Medulla oblongata (tissue), 1 donor: ENCODE data around the gene ICAM3.

Experiments used
- DNase-seq: peaks from one replicate; pipeline ENCODE4 v3.0.0-alpha.2; 2015; ENCODE audit errors: extremely low spot score

The ICAM3 gene

GRCh38 chr19:10318807-10319682 is 20.4 kb downstream of the ICAM3 start:
- no peak for DNase-seq

GRCh38 chr19:10317857-10318462 is 21.5 kb downstream of the ICAM3 start:
- no peak for DNase-seq

GRCh38 chr19:10317045-10317856 is 22.2 kb downstream of the ICAM3 start:
- DNase-seq, result no peak

- DNase-seq, result no peak
Observed at GRCh38 chr19:10316229-10317044, 23.0 kb downstream of the ICAM3 start.

- DNase-seq, result peak; percentile 85
Observed at GRCh38 chr19:10315335-10316214, 23.8 kb downstream of the ICAM3 start, which contains the start of gene FDX2. Gene FDX2 (minus strand): TSS chr19:10316015. CDS start chr19:10315996, 19 bp downstream.

GRCh38 chr19:10309423-10309822 is 30.0 kb downstream of the ICAM3 start, which contains the start of gene ZGLP1:
Gene ZGLP1 (minus strand): TSS chr19:10309815.
- DNase-seq, result no peak

- no peak for DNase-seq
Observed at GRCh38 chr19:10306327-10306726, 33.1 kb downstream of the ICAM3 start.

GRCh38 chr19:10305139-10305806 is 34.2 kb downstream of the ICAM3 start:
- peak; percentile 56 for DNase-seq

- no peak for DNase-seq
Observed at GRCh38 chr19:10299545-10300458, 39.6 kb downstream of the ICAM3 start.

GRCh38 chr19:10295847-10296591 is 43.4 kb downstream of the ICAM3 start:
- no peak for DNase-seq

- DNase-seq, result no peak
Observed at GRCh38 chr19:10295305-10295846, 44.0 kb downstream of the ICAM3 start.

- no peak for DNase-seq
Observed at GRCh38 chr19:10294368-10294697, 45.1 kb downstream of the ICAM3 start.

GRCh38 chr19:10293637-10294367 is 45.6 kb downstream of the ICAM3 start:
- no peak for DNase-seq

- DNase-seq, result no peak
Observed at GRCh38 chr19:10292789-10293636, 46.4 kb downstream of the ICAM3 start.

- no peak for DNase-seq
Observed at GRCh38 chr19:10292206-10292788, 47.1 kb downstream of the ICAM3 start.
